Fibroblast of lung (primary cell): ENCODE data around the gene UGT1A10. TPM values are rescaled to one million over a fixed set of nuclear protein-coding genes. Genes with fewer than 3 reads are reported as not detected.
"Not testable (repeated sequence)": the region's sequence is repeated elsewhere in the genome, so short reads cannot be mapped to it uniquely, and the experiment has no call there.

Experiments
- DNase-seq, 2 donors: peaks; one replicate each; pipeline versions ENCODE4 v3.0.0 to v3.0.0-alpha.2; 2010; ENCODE audit warnings: low read depth in 2 of 2
- H2AFZ ChIP-seq: 2 replicates; pipeline ENCODE4 v1.5.1; 2012; ENCODE audit warnings: low read length, control low read depth, inconsistent platforms
- H3K27ac ChIP-seq: 2 replicates; pipeline ENCODE4 v1.5.1; 2011; ENCODE audit warnings: low read length, control low read depth; ENCODE audit not compliant: insufficient read depth
- H3K27me3 ChIP-seq: 2 replicates; pipeline ENCODE4 v1.5.1; 2011; ENCODE audit warnings: mild to moderate bottlenecking, low read length; ENCODE audit not compliant: control insufficient read depth, insufficient read depth
- H3K36me3 ChIP-seq: 2 replicates; pipeline ENCODE4 v1.5.1; 2011; ENCODE audit warnings: low read length; ENCODE audit not compliant: control insufficient read depth, insufficient read depth
- H3K4me1 ChIP-seq: 2 replicates; pipeline ENCODE4 v1.5.1; 2011; ENCODE audit warnings: low read length; ENCODE audit not compliant: control insufficient read depth, insufficient read depth; ENCODE audit errors: extremely low read depth
- H3K4me2 ChIP-seq: 2 replicates; pipeline ENCODE4 v1.5.1; 2011; ENCODE audit warnings: low read length, control low read depth; ENCODE audit not compliant: insufficient read depth; ENCODE audit errors: extremely low read depth
- H3K4me3 ChIP-seq, 4 experiments: fragments of 200-600 bp in 1 of 4; sonication (generic) in 1 of 4; replicated peaks in 1 of 4; 2 replicates each; pipeline ENCODE4 v1.5.1; 2011 to 2016; ENCODE audit warnings: low read length in 4 of 4, low read depth in 3 of 4, mild to moderate bottlenecking in 3 of 4, control low read depth in 2 of 4, inconsistent platforms in 1 of 4, mixed read lengths in 1 of 4; ENCODE audit not compliant: insufficient read depth in 1 of 4; ENCODE audit errors: control extremely low read depth in 1 of 4
- H3K79me2 ChIP-seq: 2 replicates; pipeline ENCODE4 v1.5.1; 2012; ENCODE audit warnings: mild to moderate bottlenecking, low read length, inconsistent platforms; ENCODE audit not compliant: control insufficient read depth, insufficient read depth
- H3K9ac ChIP-seq: 2 replicates; pipeline ENCODE4 v1.5.1; 2011; ENCODE audit warnings: mild to moderate bottlenecking, low read length, control low read depth; ENCODE audit not compliant: insufficient read depth
- H3K9me3 ChIP-seq: 2 replicates; pipeline ENCODE4 v1.5.1; 2012; ENCODE audit warnings: low read depth, low read length; ENCODE audit not compliant: control insufficient read depth, insufficient read depth
- H4K20me1 ChIP-seq: 2 replicates; pipeline ENCODE4 v1.5.1; 2011; ENCODE audit warnings: low read length; ENCODE audit not compliant: control insufficient read depth, insufficient read depth; ENCODE audit errors: extremely low read depth
- EZH2 ChIP-seq: IDR thresholded peaks from 2 replicates; pipeline ENCODE4 v1.5.1; 2012; ENCODE audit warnings: low read length, control low read depth, mild to moderate bottlenecking; ENCODE audit errors: missing control alignments
- polyA plus RNA-seq, 2 donors: library from polyadenylated mRNA; depleted of rRNA in 1 of 2; stranded (reverse) in 1 of 2; unstranded in 1 of 2; fragments of >200 nt; gene quantifications; 2 replicates each; pipeline ENCODE4 v1.2.1, GENCODE V29; 2011 to 2012; ENCODE audit warnings: missing spikeins in 1 of 2
- total RNA-seq: library from RNA; depleted of rRNA; stranded (reverse); fragments of >200 nt; gene quantifications from 2 replicates; pipeline ENCODE4 v1.2.1, GENCODE V29; 2014
- TF ChIP-seq, protein P1 (sequence below), 2 donors: IDR thresholded peaks in 1 of 2; conservative IDR thresholded peaks in 1 of 2; 1 replicate in 1 of 2; 2 replicates in 1 of 2; pipeline ENCODE4 v1.5.1; 2011 to 2012; ENCODE audit warnings: low read length in 2 of 2, control low read depth in 1 of 2, inconsistent platforms in 1 of 2, low read depth in 1 of 2, mild to moderate bottlenecking in 1 of 2

UGT1A10 gene
- total and polyA plus RNA-seq, 2 donors (not counting 1 experiment from before 2014, with no cell fraction given): not detected

DNA sequence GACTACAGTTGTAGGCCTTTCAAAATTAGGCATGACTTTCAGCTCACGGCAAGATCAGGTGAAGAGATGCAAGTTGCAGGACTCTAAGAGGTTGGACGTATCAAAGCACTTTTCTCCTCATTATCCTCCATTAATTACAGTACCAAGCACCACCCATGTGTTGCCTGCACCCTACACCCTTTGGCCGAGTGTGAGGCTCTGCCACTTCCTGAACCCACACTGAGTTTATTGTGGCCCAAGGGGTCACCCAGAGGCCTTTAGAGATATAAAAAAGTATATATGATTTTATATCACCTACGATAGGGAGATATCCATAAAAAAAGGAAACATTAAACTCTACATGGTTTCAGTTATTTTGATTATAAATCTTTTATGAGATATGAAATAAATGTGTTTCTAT is 16.0 kb upstream of the UGT1A10 start:
- TF ChIP-seq EZH2: no peak
- TF ChIP-seq, protein P1, sequence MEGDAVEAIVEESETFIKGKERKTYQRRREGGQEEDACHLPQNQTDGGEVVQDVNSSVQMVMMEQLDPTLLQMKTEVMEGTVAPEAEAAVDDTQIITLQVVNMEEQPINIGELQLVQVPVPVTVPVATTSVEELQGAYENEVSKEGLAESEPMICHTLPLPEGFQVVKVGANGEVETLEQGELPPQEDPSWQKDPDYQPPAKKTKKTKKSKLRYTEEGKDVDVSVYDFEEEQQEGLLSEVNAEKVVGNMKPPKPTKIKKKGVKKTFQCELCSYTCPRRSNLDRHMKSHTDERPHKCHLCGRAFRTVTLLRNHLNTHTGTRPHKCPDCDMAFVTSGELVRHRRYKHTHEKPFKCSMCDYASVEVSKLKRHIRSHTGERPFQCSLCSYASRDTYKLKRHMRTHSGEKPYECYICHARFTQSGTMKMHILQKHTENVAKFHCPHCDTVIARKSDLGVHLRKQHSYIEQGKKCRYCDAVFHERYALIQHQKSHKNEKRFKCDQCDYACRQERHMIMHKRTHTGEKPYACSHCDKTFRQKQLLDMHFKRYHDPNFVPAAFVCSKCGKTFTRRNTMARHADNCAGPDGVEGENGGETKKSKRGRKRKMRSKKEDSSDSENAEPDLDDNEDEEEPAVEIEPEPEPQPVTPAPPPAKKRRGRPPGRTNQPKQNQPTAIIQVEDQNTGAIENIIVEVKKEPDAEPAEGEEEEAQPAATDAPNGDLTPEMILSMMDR (conservative IDR thresholded peaks at IDR 0.05 in 1 of 2, IDR thresholded peaks at IDR 0.05 in 1 of 2; ENCODE audit: low read depth in 1 of 2, low read length in 2 of 2): no peak
- H3K9me3 ChIP-seq: no peaks in the 10 kb centered on the region
- no peak overlapping the region for H3K9ac ChIP-seq
- DNase-seq: no peak
- H3K27me3 ChIP-seq: no peaks in the 10 kb centered on the region
- no peaks in the 10 kb centered on the region for H3K36me3 ChIP-seq
- H3K79me2 ChIP-seq: no peaks in the 10 kb centered on the region
- no peaks in the 10 kb centered on the region for H3K4me1 ChIP-seq
- no peak overlapping the region for H3K4me2 ChIP-seq
- no peaks in the 10 kb centered on the region for H4K20me1 ChIP-seq
- H3K4me3 ChIP-seq: no peak overlapping the region
- H3K27ac ChIP-seq: no peak overlapping the region
- no peak overlapping the region for H2AFZ ChIP-seq

DNA sequence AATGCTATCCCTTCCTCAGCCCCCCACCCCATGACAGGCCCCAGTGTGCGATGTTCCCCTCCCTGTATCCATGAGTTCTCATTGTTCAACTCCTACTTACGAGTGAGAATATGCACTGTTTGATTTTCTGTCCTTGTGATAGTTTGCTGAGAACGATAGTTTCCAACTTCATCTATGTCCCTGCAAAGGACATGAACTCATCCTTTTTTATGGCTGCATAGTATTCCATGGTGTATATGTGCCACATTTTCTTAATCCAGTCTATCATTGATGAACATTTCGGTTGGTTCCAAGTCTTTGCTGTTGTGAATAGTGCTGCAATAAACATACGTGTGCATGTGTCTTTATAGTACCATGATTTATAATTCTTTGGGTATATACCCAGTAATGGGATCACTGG is 14.4 kb upstream of the UGT1A10 start:
- H3K9me3 ChIP-seq, H3K4me2 ChIP-seq, H3K4me1 ChIP-seq, H3K27ac ChIP-seq, H3K4me3 ChIP-seq, H3K36me3 ChIP-seq, H4K20me1 ChIP-seq, H2AFZ ChIP-seq, DNase-seq, H3K79me2 ChIP-seq, H3K9ac ChIP-seq, H3K27me3 ChIP-seq: not testable (repeated sequence)

DNA sequence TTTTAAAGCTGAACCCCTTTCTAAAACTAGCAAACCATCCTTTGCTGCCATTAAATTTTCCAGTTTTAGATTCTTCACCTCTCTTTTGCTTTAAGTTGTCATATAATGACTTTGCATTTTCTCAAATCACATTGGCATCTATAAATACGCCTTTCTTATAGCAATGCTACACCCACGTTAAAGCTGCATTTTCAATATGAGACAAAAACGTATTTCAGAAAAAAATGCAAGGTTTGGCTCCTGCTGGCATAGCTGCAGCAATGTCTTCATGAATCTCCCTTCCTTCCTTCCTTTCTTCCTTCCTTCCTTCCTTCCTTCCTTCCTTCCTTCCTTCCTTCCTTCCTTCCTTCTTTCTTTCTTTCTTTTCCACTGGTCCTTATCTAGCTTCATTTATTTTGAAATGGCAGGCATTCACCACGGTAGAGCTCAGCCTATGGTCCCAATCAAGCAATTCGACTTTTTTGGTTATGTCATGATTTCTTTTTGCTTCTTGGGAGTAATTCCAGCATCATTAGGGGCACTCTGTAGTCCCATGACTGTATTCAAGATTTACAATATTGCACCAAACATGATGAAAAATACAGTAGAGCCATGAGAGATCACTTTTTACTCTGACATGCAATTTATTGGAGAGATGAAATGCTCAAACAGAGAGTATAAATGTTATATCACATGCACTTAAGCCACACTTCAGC is 8.8 kb upstream of the UGT1A10 start:
- TF ChIP-seq, protein P1 (conservative IDR thresholded peaks at IDR 0.05 in 1 of 2, IDR thresholded peaks at IDR 0.05 in 1 of 2; ENCODE audit: low read depth in 1 of 2, low read length in 2 of 2): no peak
- no peak for TF ChIP-seq EZH2
- H3K79me2 ChIP-seq: no peaks in the 10 kb centered on the region
- no peak overlapping the region for H2AFZ ChIP-seq
- H4K20me1 ChIP-seq: no peaks in the 10 kb centered on the region
- no peak overlapping the region for H3K27ac ChIP-seq
- no peaks in the 10 kb centered on the region for H3K9me3 ChIP-seq
- DNase-seq: no peak
- no peaks in the 10 kb centered on the region for H3K27me3 ChIP-seq
- H3K4me2 ChIP-seq: no peak overlapping the region
- H3K4me3 ChIP-seq: no peak overlapping the region
- H3K4me1 ChIP-seq: no peaks in the 10 kb centered on the region
- H3K36me3 ChIP-seq: no peaks in the 10 kb centered on the region
- no peak overlapping the region for H3K9ac ChIP-seq
